ENCODE data around the gene TTLL11. TPM values are rescaled to one million over a fixed set of nuclear protein-coding genes. Genes with fewer than 3 reads are reported as not detected.

The TTLL11 gene
- polyA plus RNA-seq, 1 of the 3 experiments (the other 2 are of a cell fraction) = 6.8 TPM

- TF ChIP-seq GATA2 (CRISPR knock-in tag; IDR thresholded peaks at IDR 0.05) (no peak), TEAD4 (IDR thresholded peaks at IDR 0.05; ENCODE audit: borderline replicate concordance, insufficient read depth) (no peak)
Measured at GRCh38 chr9:121996783-121997182, 96.3 kb downstream of the TTLL11 start (continued).

DNA sequence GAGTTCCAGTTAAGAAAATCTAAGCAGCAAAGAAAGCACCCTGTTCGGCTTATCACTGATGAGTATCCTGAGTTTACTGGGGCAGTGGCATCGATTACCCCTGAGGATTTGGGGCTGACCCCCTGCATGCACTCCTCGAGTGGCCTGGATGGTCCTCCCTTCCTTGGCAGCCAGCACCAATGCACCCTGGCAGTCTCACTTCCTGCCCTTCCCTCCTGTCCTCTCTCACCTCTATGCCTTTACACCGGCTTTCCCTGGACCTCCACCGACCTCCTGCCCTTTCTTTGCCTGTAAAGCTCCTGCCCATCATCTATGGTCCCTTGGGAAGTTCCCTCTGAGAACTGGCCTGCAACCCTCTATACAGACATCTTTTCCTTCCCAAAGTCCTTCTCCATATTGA, 97.1 kb downstream of the TTLL11 start:
- POLR2A ChIA-PET = no interaction called here
- CTCF ChIA-PET = interaction anchor here (0.7 to 2.9 kb wide), 11 partner anchors 296 to 450 kb away, joined by 3 to 19 read pairs (median 7); no protein-coding TSS in a partner anchor

DNA sequence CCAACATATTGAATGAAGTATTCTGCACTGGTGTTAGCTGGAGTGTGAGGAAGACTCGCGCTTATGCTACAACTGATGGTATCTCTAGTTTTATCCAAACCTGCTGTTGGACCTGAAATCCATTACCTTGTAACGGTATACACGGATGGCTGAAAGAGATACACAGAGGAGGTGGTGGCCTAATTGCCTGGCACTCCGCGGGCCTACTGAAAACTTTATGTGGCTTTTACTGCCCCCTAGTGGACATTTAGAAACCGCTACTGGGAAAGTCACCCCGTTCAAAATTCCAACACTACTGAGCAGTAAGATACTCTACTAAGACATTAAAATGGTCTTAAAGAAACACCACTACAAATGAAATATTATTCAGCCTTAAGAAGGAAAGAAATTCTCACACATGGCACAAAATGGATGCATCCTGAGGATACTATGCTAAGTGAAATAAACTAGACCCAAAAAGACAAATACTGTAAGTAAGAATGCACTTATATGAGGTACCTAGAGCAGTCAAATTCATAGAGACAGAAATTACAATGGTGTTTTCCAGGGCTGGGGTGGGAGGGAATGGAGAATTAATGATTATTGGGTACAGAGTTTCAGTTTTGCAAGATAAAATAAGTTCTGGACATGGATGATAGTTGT, 100.4 kb downstream of the TTLL11 start:
- no peak overlapping the region for H3K9ac ChIP-seq
- H3K4me3 ChIP-seq (ENCODE audit: low read depth in 2 of 2, low read length in 1 of 2) = peak overlapping the region in 1 of 2 experiments; percentile 4; a peak in 1 of 4 replicates
- H3K4me1 ChIP-seq (ENCODE audit: control insufficient read depth in 1 of 2, insufficient read depth in 2 of 2, low read depth in 1 of 2, low read length in 1 of 2) = peaks cover 0 to 8% of the 10 kb centered on the region in 2 experiments; a peak in 2 of 4 replicates
- POLR2A ChIA-PET = no interaction called here
- H3F3A ChIP-seq (replicated peaks; ENCODE audit: insufficient read depth) = no peaks in the 10 kb centered on the region
- H2AFZ ChIP-seq (ENCODE audit: low read depth) = no peak overlapping the region
- H3K79me2 ChIP-seq (ENCODE audit: insufficient read depth) = no peaks in the 10 kb centered on the region
- H3K27ac ChIP-seq (ENCODE audit: low read depth in 2 of 2, low read length in 1 of 2) = peak overlapping the region in 1 of 2 experiments; percentile 12; a peak in 1 of 4 replicates
- 6% methylated on average over 8 of the region's 8 CpGs for WGBS (ENCODE audit: low lambda C conversion rate)
- H3K4me2 ChIP-seq = no peak overlapping the region; the same call in 1 of the 2 replicates
- H3K9me3 ChIP-seq = no peaks in the 10 kb centered on the region
- peak; percentile 77 for DNase-seq
- H3K27me3 ChIP-seq (ENCODE audit: insufficient read depth) = no peaks in the 10 kb centered on the region
- H3K9me2 ChIP-seq = no peaks in the 10 kb centered on the region
- CTCF ChIA-PET = interaction anchor here (0.7 to 2.1 kb wide), 7 partner anchors 9 to 447 kb away, joined by 3 to 9 read pairs (median 4); no protein-coding TSS in a partner anchor
- no peaks in the 10 kb centered on the region for H4K20me1 ChIP-seq (ENCODE audit: insufficient read depth)
- peaks cover 0 to 2% of the 10 kb centered on the region in 2 experiments for H3K36me3 ChIP-seq (replicated peaks in 1 of 2; ENCODE audit: control insufficient read depth in 1 of 2, insufficient read depth in 2 of 2, low read length in 1 of 2)
- TF ChIP-seq, protein P1, sequence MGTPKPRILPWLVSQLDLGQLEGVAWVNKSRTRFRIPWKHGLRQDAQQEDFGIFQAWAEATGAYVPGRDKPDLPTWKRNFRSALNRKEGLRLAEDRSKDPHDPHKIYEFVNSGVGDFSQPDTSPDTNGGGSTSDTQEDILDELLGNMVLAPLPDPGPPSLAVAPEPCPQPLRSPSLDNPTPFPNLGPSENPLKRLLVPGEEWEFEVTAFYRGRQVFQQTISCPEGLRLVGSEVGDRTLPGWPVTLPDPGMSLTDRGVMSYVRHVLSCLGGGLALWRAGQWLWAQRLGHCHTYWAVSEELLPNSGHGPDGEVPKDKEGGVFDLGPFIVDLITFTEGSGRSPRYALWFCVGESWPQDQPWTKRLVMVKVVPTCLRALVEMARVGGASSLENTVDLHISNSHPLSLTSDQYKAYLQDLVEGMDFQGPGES (IDR thresholded peaks at IDR 0.05; ENCODE audit: low read depth, low read length) = no peak
- TF ChIP-seq RAD21 (IDR thresholded peaks at IDR 0.05; ENCODE audit: low read length) (peak; percentile 92), RXRA (IDR thresholded peaks at IDR 0.05; ENCODE audit: borderline replicate concordance, low read depth) (no peak), RCOR1 (IDR thresholded peaks at IDR 0.05; ENCODE audit: low read length) (no peak), RFX5 (IDR thresholded peaks at IDR 0.05; ENCODE audit: low read length) (no peak), NFIC (IDR thresholded peaks at IDR 0.05; ENCODE audit: borderline replicate concordance) (no peak), CTCF (IDR thresholded peaks at IDR 0.05) (peak; percentile 89), USF1 (IDR thresholded peaks at IDR 0.05; ENCODE audit: borderline replicate concordance, low read depth) (no peak), SMC3 (IDR thresholded peaks at IDR 0.05; ENCODE audit: low read depth, low read length) (peak; percentile 89), NRF1 (IDR thresholded peaks at IDR 0.05; ENCODE audit: low read depth, low read length) (0 out of 2 replicates have a peak, but pooled peaks have one; percentile 1)
- TF ChIP-seq, protein P2, sequence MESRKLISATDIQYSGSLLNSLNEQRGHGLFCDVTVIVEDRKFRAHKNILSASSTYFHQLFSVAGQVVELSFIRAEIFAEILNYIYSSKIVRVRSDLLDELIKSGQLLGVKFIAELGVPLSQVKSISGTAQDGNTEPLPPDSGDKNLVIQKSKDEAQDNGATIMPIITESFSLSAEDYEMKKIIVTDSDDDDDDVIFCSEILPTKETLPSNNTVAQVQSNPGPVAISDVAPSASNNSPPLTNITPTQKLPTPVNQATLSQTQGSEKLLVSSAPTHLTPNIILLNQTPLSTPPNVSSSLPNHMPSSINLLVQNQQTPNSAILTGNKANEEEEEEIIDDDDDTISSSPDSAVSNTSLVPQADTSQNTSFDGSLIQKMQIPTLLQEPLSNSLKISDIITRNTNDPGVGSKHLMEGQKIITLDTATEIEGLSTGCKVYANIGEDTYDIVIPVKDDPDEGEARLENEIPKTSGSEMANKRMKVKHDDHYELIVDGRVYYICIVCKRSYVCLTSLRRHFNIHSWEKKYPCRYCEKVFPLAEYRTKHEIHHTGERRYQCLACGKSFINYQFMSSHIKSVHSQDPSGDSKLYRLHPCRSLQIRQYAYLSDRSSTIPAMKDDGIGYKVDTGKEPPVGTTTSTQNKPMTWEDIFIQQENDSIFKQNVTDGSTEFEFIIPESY (IDR thresholded peaks at IDR 0.05; ENCODE audit: borderline replicate concordance, low read depth) = no peak

More for the DNA sequence above, 97.1 kb downstream of the TTLL11 start:
- Histone ChIP-seq H3K36me3 (replicated peaks in 1 of 2; ENCODE audit: control insufficient read depth in 1 of 2, insufficient read depth in 2 of 2, low read length in 1 of 2) (no peaks in the 10 kb centered on the region), H3K9me3 (no peaks in the 10 kb centered on the region), H3K9ac (no peak overlapping the region), H3K4me2 (no peak overlapping the region), H3F3A (replicated peaks; ENCODE audit: insufficient read depth) (no peaks in the 10 kb centered on the region), H3K27me3 (ENCODE audit: insufficient read depth) (no peaks in the 10 kb centered on the region), H2AFZ (ENCODE audit: low read depth) (no peak overlapping the region), H4K20me1 (ENCODE audit: insufficient read depth) (no peaks in the 10 kb centered on the region), H3K9me2 (no peaks in the 10 kb centered on the region), H3K27ac (ENCODE audit: low read depth in 2 of 2, low read length in 1 of 2) (no peak overlapping the region), H3K4me3 (ENCODE audit: low read depth in 2 of 2, low read length in 1 of 2) (no peak overlapping the region), H3K79me2 (ENCODE audit: insufficient read depth) (no peaks in the 10 kb centered on the region), H3K4me1 (ENCODE audit: control insufficient read depth in 1 of 2, insufficient read depth in 2 of 2, low read depth in 1 of 2, low read length in 1 of 2) (peaks cover 0 to 4% of the 10 kb centered on the region in 2 experiments; a peak in 2 of 4 replicates)
- DNase-seq = no peak
- TF ChIP-seq EZH2phosphoT487 (IDR thresholded peaks at IDR 0.05; ENCODE audit: borderline replicate concordance, low read depth) = no peak
- no peak for TF ChIP-seq RXRA (IDR thresholded peaks at IDR 0.05; ENCODE audit: borderline replicate concordance, low read depth)
- no peak for TF ChIP-seq USF2 (IDR thresholded peaks at IDR 0.05; ENCODE audit: borderline replicate concordance, low read depth, low read length)
- no peak for TF ChIP-seq CHD2 (IDR thresholded peaks at IDR 0.05; ENCODE audit: low read length, partially characterized antibody)
- no peak for TF ChIP-seq GABPA (IDR thresholded peaks at IDR 0.05; ENCODE audit: low read depth)
- TF ChIP-seq YY1 (IDR thresholded peaks at IDR 0.05; ENCODE audit: low read depth) = no peak
- TF ChIP-seq RFX5 (IDR thresholded peaks at IDR 0.05; ENCODE audit: low read length) = no peak
- TF ChIP-seq TAF1 (IDR thresholded peaks at IDR 0.05; ENCODE audit: borderline replicate concordance, low read depth, low read length) = no peak
- no peak for TF ChIP-seq FOXJ3 (CRISPR knock-in tag; IDR thresholded peaks at IDR 0.05)
- 87% methylated on average over 3 of the region's 5 CpGs for WGBS (ENCODE audit: low lambda C conversion rate)

Measured in SK-N-SH (cell line).